Measurements from ENCODE around the gene LSM3. TPM values are rescaled to one million over a fixed set of nuclear protein-coding genes. Genes with fewer than 3 reads are reported as not detected.

LSM3 gene
- total and polyA plus RNA-seq, 4 donors: 7.1 to 19.5 (median 10.2) TPM

DNA sequence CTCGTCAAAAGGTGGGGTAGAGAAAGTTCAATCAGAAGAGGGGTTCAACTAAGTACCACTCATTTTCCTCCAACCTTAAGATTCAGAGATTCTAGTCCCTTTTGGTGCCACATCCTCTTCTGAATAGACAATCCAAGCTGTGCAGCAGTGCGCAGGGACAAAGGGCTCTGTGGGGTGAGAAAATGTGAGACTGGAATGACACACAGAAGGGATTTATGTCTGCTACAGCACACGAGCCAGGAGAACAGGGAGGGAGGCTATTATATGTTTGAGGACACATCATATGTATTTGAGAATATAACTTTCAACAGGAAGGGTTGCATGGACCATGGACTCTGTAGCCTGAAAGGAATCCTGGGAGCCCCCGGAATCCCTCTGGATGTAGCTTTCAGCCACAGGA lies 33.0 kb downstream of the LSM3 start:
- intact Hi-C loops (cut with DNase I): no loop called here
- H3K27me3 ChIP-seq (ENCODE audit: control insufficient read depth in 1 of 2, insufficient read depth in 2 of 2, low read length in 1 of 2): no peaks in the 10 kb centered on the region
- no peaks in the 10 kb centered on the region for H3K4me1 ChIP-seq (ENCODE audit: control insufficient read depth in 1 of 2, insufficient read depth in 2 of 2, low read length in 2 of 2)
- no peaks in the 10 kb centered on the region for H3K9me3 ChIP-seq (ENCODE audit: control insufficient read depth, low read length)
- H3K27ac ChIP-seq (ENCODE audit: low read depth in 1 of 2, low read length in 2 of 2): no peak overlapping the region
- ATAC-seq (ENCODE audit: low FRiP score): no peak
- DNase-seq: no peak
- WGBS, 2 donors: 65 to 74% methylated on average over 4 of the region's 4 CpGs
- H3K4me3 ChIP-seq (ENCODE audit: low read length in 2 of 2): no peak overlapping the region
- no peaks in the 10 kb centered on the region for H3K36me3 ChIP-seq (ENCODE audit: control insufficient read depth in 1 of 2, insufficient read depth in 2 of 2, low read length in 1 of 2)

DNA sequence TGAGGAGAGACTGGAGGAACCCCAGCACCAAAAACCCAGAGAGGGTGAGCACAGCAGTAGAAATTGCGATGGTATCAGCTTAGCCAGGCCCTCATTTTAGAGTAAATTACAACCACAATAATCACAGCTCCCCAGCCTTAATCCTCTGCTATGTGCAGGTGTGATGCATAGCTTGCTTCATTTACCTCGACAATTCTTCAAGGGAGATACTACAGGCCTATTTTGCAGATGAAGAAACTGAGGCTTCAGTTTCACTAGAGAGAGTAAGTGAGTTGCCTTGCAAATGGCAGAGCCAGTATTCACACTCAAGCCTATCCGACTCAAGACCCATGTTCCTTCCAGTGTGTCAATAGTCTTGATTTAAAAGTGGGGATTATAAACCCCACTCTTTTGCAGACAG lies 33.4 kb downstream of the LSM3 start:
- Histone ChIP-seq H3K4me3 (ENCODE audit: low read length in 2 of 2) (no peak overlapping the region), H3K9me3 (ENCODE audit: control insufficient read depth, low read length) (no peaks in the 10 kb centered on the region), H3K4me1 (ENCODE audit: control insufficient read depth in 1 of 2, insufficient read depth in 2 of 2, low read length in 2 of 2) (no peaks in the 10 kb centered on the region), H3K36me3 (ENCODE audit: control insufficient read depth in 1 of 2, insufficient read depth in 2 of 2, low read length in 1 of 2) (no peaks in the 10 kb centered on the region), H3K27me3 (ENCODE audit: control insufficient read depth in 1 of 2, insufficient read depth in 2 of 2, low read length in 1 of 2) (no peaks in the 10 kb centered on the region), H3K27ac (ENCODE audit: low read depth in 1 of 2, low read length in 2 of 2) (no peak overlapping the region)
- ATAC-seq (ENCODE audit: low FRiP score): no peak
- no peak for DNase-seq
- WGBS, 2 donors: 94 to 97% methylated on average over 3 of the region's 3 CpGs
- intact Hi-C loops (cut with DNase I): no loop called here

DNA sequence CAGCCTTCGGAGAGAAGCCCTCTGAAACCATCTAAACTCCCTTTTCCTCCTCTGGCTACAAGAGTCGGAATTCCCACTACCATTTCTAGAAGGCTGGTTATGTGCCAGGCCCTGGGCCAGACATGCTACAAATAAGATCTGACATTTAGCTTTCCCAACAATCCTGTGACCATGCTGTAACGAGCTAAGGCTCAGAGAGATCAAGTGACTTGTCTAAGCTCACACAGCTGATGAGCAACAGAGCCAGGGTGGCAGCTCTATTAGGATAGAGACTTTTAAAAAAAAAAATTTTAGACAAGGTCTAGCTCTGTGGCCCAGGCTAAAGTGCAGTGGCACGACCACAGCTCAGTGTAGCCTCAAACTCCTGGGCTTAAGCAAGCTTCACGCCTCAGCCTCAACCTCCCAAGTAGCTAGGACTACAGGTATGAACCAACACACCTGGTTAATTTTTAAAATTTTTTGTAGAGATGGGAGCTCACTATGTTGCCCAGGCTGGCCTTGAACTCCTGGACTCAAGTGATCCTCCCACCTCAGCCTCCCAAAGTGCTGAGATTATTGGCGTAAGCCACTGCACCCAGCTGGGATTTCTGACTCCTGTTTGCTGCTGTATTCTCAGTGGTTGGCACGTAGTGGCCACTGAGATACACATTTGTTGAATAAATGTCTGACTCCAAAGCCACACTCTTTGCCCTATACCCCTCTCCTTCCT lies 34.6 kb downstream of the LSM3 start:
- ATAC-seq (ENCODE audit: low FRiP score) (no peak), DNase-seq (no peak)
- Histone ChIP-seq H3K36me3 (ENCODE audit: control insufficient read depth in 1 of 2, insufficient read depth in 2 of 2, low read length in 1 of 2) (no peaks in the 10 kb centered on the region), H3K27me3 (ENCODE audit: control insufficient read depth in 1 of 2, insufficient read depth in 2 of 2, low read length in 1 of 2) (no peaks in the 10 kb centered on the region), H3K4me1 (ENCODE audit: control insufficient read depth in 1 of 2, insufficient read depth in 2 of 2, low read length in 2 of 2) (no peaks in the 10 kb centered on the region), H3K4me3 (ENCODE audit: low read length in 2 of 2) (no peak overlapping the region), H3K9me3 (ENCODE audit: control insufficient read depth, low read length) (no peaks in the 10 kb centered on the region), H3K27ac (ENCODE audit: low read depth in 1 of 2, low read length in 2 of 2) (no peak overlapping the region)
- WGBS, 2 donors: 89 to 91% methylated on average over 7 of the region's 7 CpGs
- intact Hi-C loops (cut with DNase I): no loop called here

DNA sequence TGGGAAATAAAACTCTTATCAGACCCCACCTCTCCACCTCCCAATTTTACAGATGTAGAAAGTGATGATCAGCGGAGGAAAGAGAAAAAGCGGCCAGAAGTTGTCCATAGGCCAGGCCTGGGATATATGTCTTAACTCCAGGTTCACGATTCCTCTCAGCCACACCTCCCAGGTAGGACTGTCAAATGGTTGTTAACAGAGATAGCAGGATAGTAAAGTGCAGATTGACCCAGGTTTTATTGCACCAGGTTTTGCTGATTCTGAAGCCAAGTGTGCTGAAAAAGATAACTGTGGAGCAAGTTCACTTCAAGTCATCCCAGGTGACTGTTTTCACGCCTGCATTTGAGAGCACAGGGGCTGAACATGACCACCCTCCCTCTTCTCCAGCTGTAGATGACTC lies 36.1 kb downstream of the LSM3 start:
- H3K27ac ChIP-seq (ENCODE audit: low read depth in 1 of 2, low read length in 2 of 2): no peak overlapping the region
- H3K4me1 ChIP-seq (ENCODE audit: control insufficient read depth in 1 of 2, insufficient read depth in 2 of 2, low read length in 2 of 2): no peaks in the 10 kb centered on the region
- 95 to 98% methylated on average over 4 of the region's 4 CpGs for WGBS, 2 donors

DNA sequence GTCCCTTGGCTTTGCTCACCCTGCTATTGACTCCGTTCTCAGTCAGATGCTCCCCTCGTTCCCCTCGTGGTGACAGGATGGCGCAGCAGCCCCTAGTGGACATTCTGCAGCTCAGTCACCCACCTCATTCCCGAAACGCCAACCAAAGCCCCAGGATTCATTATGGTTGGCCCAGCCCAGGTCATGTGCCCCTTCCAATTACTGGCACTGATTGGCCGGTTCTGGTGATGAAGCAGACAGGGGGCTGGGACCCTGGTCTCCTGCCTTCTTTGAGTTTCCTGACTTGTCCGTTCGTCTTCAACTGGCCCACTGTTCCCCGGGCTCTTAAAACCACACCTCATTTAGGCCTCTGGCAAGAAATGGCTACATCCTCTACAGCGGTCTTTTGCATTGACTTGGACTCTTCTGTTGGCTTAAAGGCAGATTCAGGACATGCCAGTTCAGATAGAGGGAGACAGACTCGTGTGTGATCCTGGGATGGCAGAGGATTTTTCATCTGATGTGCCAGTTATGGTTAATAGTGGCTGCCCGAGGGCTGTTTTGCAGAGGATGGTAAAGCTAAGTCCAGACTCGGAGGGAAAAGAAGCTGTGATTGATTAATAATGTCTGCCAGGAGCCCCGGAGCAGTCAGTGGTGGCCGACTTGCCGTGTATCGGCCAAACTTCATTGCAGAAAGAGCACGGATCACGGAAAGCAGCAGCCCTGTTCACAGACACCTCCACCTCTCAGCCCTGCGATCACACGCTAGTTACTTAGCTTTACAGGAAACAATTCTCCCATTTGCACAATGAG lies 37.8 kb downstream of the LSM3 start:
- Histone ChIP-seq H3K27me3 (ENCODE audit: control insufficient read depth in 1 of 2, insufficient read depth in 2 of 2, low read length in 1 of 2) (no peaks in the 10 kb centered on the region), H3K4me3 (ENCODE audit: low read length in 2 of 2) (peak overlapping the region in 1 of 2 donors; percentile 57), H3K27ac (ENCODE audit: low read depth in 1 of 2, low read length in 2 of 2) (peak overlapping the region in 1 of 2 donors; percentile 77), H3K9me3 (ENCODE audit: control insufficient read depth, low read length) (no peaks in the 10 kb centered on the region), H3K4me1 (ENCODE audit: control insufficient read depth in 1 of 2, insufficient read depth in 2 of 2, low read length in 2 of 2) (no peaks in the 10 kb centered on the region), H3K36me3 (ENCODE audit: control insufficient read depth in 1 of 2, insufficient read depth in 2 of 2, low read length in 1 of 2) (no peaks in the 10 kb centered on the region)
- intact Hi-C loops (cut with DNase I): no loop called here
- ATAC-seq (ENCODE audit: low FRiP score) (peak; percentile 62), DNase-seq (no peak)
- WGBS, 2 donors: 9 to 57% methylated on average over 22 of the region's 22 CpGs

More for the DNA sequence above, 36.1 kb downstream of the LSM3 start:
- Histone ChIP-seq H3K27me3 (ENCODE audit: control insufficient read depth in 1 of 2, insufficient read depth in 2 of 2, low read length in 1 of 2) (no peaks in the 10 kb centered on the region), H3K4me3 (ENCODE audit: low read length in 2 of 2) (no peak overlapping the region), H3K36me3 (ENCODE audit: control insufficient read depth in 1 of 2, insufficient read depth in 2 of 2, low read length in 1 of 2) (no peaks in the 10 kb centered on the region), H3K9me3 (ENCODE audit: control insufficient read depth, low read length) (no peaks in the 10 kb centered on the region)
- DNase-seq (no peak), ATAC-seq (ENCODE audit: low FRiP score) (no peak)
- intact Hi-C loops (cut with DNase I): no loop called here

DNA sequence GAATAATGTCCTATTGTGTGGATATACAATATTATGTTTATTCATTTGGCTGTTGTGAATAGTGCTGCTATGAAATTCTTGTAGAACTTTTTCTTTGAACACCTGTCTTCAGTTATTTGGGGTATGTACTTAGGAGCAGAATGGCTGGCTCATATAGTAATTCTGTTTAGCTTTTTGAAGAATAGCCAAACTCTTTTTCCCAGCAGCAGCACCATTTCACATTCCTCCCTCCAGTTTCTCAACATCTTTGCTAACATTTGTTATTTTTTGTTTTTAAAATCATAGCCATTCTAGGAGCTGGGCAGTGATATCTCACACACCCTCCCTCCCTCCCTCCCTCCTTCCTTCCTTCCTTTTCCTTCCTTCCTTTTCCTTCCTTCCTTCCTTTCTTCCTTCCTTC lies 39.7 kb downstream of the LSM3 start:
- no peaks in the 10 kb centered on the region for H3K27me3 ChIP-seq (ENCODE audit: control insufficient read depth in 1 of 2, insufficient read depth in 2 of 2, low read length in 1 of 2)
- ATAC-seq (ENCODE audit: low FRiP score) (no peak), DNase-seq (no peak)
- H3K4me1 ChIP-seq (ENCODE audit: control insufficient read depth in 1 of 2, insufficient read depth in 2 of 2, low read length in 2 of 2): no peaks in the 10 kb centered on the region
- intact Hi-C loops (cut with DNase I): no loop called here
- H3K36me3 ChIP-seq (ENCODE audit: control insufficient read depth in 1 of 2, insufficient read depth in 2 of 2, low read length in 1 of 2): no peaks in the 10 kb centered on the region
- H3K27ac ChIP-seq (ENCODE audit: low read depth in 1 of 2, low read length in 2 of 2): no peak overlapping the region
- H3K9me3 ChIP-seq (ENCODE audit: control insufficient read depth, low read length): peaks cover 2% of the 10 kb centered on the region
- no peak overlapping the region for H3K4me3 ChIP-seq (ENCODE audit: low read length in 2 of 2)

DNA sequence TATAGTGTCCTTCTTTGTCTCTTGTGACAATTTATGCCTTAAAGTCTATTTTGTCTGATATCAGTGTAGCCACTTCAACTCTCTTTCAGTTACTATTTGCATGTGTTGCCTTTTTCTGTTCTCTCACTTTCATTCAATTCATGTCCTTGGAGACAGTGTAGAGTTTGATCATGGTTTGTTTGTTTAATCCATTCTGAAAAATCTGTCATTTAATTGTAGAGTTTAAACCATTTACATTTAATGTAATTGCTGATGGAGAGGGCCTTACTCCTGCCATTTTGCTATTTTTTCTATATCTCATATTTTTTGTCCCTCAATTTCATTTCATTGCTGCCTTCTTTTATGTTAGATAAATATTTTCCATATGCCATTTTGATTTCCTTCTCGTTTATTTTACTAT lies 42.3 kb downstream of the LSM3 start:
- peaks cover 2% of the 10 kb centered on the region for H3K9me3 ChIP-seq (ENCODE audit: control insufficient read depth, low read length)
- no peaks in the 10 kb centered on the region for H3K36me3 ChIP-seq (ENCODE audit: control insufficient read depth in 1 of 2, insufficient read depth in 2 of 2, low read length in 1 of 2)
- no peaks in the 10 kb centered on the region for H3K27me3 ChIP-seq (ENCODE audit: control insufficient read depth in 1 of 2, insufficient read depth in 2 of 2, low read length in 1 of 2)
- intact Hi-C loops (cut with DNase I): no loop called here
- DNase-seq (no peak), ATAC-seq (ENCODE audit: low FRiP score) (no peak)
- WGBS, 2 donors: 87 to 92% methylated on average over 1 of the region's 1 CpG
- H3K4me3 ChIP-seq (ENCODE audit: low read length in 2 of 2): no peak overlapping the region
- H3K27ac ChIP-seq (ENCODE audit: low read depth in 1 of 2, low read length in 2 of 2): no peak overlapping the region
- H3K4me1 ChIP-seq (ENCODE audit: control insufficient read depth in 1 of 2, insufficient read depth in 2 of 2, low read length in 2 of 2): no peaks in the 10 kb centered on the region

DNA sequence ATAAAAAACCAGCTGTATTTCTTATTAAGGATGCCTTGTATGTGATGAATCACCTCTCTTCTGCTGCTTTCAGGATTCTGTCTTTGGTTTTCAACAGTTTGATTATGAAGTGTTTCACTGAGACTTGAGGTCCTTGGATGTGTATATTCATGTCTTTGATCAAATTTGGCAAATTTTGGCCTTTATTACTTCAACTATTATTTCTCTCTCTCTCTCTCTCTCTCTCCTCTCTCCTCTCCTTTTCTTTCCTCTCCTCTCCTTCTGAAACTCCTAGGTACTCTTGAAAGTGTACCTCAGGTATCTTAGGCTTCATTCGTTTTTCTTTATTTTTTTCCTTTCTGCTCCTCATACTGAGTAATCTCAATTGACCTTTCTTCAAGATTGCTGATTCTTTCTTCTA lies 43.3 kb downstream of the LSM3 start:
- Histone ChIP-seq H3K4me3 (ENCODE audit: low read length in 2 of 2) (no peak overlapping the region), H3K4me1 (ENCODE audit: control insufficient read depth in 1 of 2, insufficient read depth in 2 of 2, low read length in 2 of 2) (no peaks in the 10 kb centered on the region), H3K36me3 (ENCODE audit: control insufficient read depth in 1 of 2, insufficient read depth in 2 of 2, low read length in 1 of 2) (no peaks in the 10 kb centered on the region), H3K9me3 (ENCODE audit: control insufficient read depth, low read length) (peaks cover 2% of the 10 kb centered on the region), H3K27me3 (ENCODE audit: control insufficient read depth in 1 of 2, insufficient read depth in 2 of 2, low read length in 1 of 2) (no peaks in the 10 kb centered on the region), H3K27ac (ENCODE audit: low read depth in 1 of 2, low read length in 2 of 2) (no peak overlapping the region)
- ATAC-seq (ENCODE audit: low FRiP score): no peak
- 92 to 98% methylated on average over 1 of the region's 1 CpG for WGBS, 2 donors
- intact Hi-C loops (cut with DNase I): no loop called here
- no peak for DNase-seq

DNA sequence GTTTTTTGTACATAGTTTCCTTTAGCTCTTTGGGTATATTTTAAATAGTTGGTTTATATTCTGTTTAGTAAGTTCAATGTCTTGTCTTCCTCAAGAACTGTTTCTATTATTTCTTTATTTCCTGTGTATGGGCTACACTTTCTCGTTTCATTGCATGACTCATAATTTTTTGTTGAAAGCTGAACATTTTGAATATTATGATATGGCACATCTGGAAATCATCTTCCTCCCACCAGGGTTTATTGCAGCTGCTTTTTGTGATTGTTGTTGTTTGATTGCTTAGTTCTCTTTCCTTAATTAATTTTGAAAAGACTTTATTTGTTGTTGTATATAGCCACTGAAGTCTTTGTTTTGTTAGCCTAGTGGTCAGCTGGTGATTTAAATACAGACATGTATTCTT lies 43.8 kb downstream of the LSM3 start:
- H3K9me3 ChIP-seq (ENCODE audit: control insufficient read depth, low read length): peaks cover 2% of the 10 kb centered on the region
- H3K27me3 ChIP-seq (ENCODE audit: control insufficient read depth in 1 of 2, insufficient read depth in 2 of 2, low read length in 1 of 2): no peaks in the 10 kb centered on the region
- H3K36me3 ChIP-seq (ENCODE audit: control insufficient read depth in 1 of 2, insufficient read depth in 2 of 2, low read length in 1 of 2): no peaks in the 10 kb centered on the region
- DNase-seq: no peak
- ATAC-seq (ENCODE audit: low FRiP score): no peak
- intact Hi-C loops (cut with DNase I): no loop called here
- no peaks in the 10 kb centered on the region for H3K4me1 ChIP-seq (ENCODE audit: control insufficient read depth in 1 of 2, insufficient read depth in 2 of 2, low read length in 2 of 2)
- no peak overlapping the region for H3K4me3 ChIP-seq (ENCODE audit: low read length in 2 of 2)
- H3K27ac ChIP-seq (ENCODE audit: low read depth in 1 of 2, low read length in 2 of 2): no peak overlapping the region
- 42 to 59% methylated on average over 1 of the region's 1 CpG for WGBS, 2 donors

Data from aorta (tissue), 5 donors.